Measurements from ENCODE around the gene ASCC3. TPM values are rescaled to one million over a fixed set of nuclear protein-coding genes. Genes with fewer than 3 reads are reported as not detected.

The ASCC3 gene
- 28.5 and 35.4 TPM in 2 replicates for total RNA-seq (2014; rRNA removed; shearing (Covaris generic))
- 45.0 and 47.5 TPM in 2 replicates for total RNA-seq (2022)
- percentile 84 among the genes with signal in this experiment for Bru-seq, nascent RNA
- percentile 63 among the genes with signal in this experiment for BruChase-seq, experiment 1, labeled RNA remaining after a 6-hour chase
- BruChase-seq, experiment 2, labeled RNA remaining after a 2-hour chase, result percentile 68 among the genes with signal in this experiment
- long read RNA-seq, transcript ASCC3-203 (4 exons, 3,433 nt), result major isoform, 5 of 14 reads
- long read RNA-seq, partial matches to known transcripts, result 6 of 14 reads
- long read RNA-seq, other reads (novel, unspliced or antisense), result 3 of 14 reads

DNA sequence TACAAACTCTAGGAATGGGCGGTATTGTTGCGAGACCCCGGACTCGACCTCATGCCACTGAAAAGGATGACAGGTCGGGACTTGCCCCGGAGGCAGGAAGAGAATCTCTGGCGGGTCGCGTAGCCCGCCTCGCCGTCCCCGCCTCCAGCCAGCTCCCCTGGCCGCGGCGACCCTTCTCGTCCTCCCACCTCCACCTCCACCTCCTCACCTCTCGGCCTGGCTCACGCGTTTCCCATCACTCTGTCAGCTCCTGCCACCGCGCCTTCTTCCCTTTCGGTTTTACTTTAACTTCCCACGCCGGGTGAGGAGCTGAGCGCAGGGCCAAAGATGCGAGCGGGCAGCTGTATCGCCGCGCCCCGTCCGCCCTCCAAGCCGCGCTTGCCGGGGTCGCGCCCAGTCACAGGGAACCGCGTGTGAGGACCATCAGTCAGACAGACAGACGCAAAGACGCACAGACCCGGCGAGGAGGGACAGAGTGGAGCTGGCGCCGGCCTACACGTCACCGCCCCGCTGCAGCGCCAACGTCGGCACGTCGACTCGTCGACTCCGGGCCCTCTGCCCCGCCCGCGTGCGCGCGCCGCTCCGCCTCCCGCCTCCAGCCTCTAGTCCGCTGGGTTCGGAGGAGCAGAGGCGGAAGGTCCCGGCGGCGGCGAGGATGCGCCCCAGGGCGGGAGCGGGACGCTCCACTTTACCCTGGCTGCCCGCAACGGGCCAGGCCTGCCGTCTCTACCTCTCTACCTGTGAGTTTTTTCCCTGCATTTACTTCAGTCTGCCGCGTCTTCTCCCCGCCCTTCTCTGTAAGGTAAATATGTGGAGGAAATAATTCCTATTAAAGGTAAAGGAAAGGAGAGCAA, at the start of gene ASCC3:
TSS of gene ASCC3 (minus strand) at position 477 of the 854 bp plus-strand sequence. CDS start 13,332 bp downstream, outside the sequence.
- Histone ChIP-seq H4K20me1 (ENCODE audit: insufficient read depth, low read length) (peaks cover 12% of the 10 kb centered on the region; the same call in 1 of the 2 replicates), H3K36me3 (ENCODE audit: insufficient read depth, low read length) (peaks cover 15% of the 10 kb centered on the region; the same call in 1 of the 2 replicates), H2AFZ (ENCODE audit: low read length) (peak within 1 kb of the TSS; percentile 98), H3K9me2 (ENCODE audit: insufficient read depth, low read length) (no peaks in the 10 kb centered on the region), H3K4me2 (ENCODE audit: low read length) (peak within 1 kb of the TSS; percentile 89), H3K4me1 (ENCODE audit: insufficient read depth, low read length, poor library complexity, severe bottlenecking) (peaks cover 23% of the 10 kb centered on the region), H3K4me3 (ENCODE audit: low read depth, low read length, poor library complexity, severe bottlenecking) (peak within 1 kb of the TSS; percentile 73), H3K79me2 (ENCODE audit: insufficient read depth, low read depth, low read length) (peaks cover 48% of the 10 kb centered on the region), H3K27ac (ENCODE audit: low read depth, low read length, poor library complexity, severe bottlenecking) (peak within 1 kb of the TSS; percentile 46), H3K9me3 (ENCODE audit: low read length) (no peaks in the 10 kb centered on the region)
- POLR2A ChIA-PET, result interaction anchor here (0.6 to 2.5 kb wide), 16 partner anchors 10 to 215 kb away, joined by 3 to 22 read pairs (median 5); no protein-coding TSS in a partner anchor
- intact Hi-C loops (cut with micrococcal nuclease; ENCODE audit: unreplicated experiment), result loop anchor here (2.0 kb wide), 2 partner anchors 120 to 130 kb away; no protein-coding TSS in a partner anchor
- TF ChIP-seq EZH2phosphoT487 (IDR thresholded peaks at IDR 0.05; ENCODE audit: borderline replicate concordance, low read depth, low read length) (no peak), CTCF (conservative IDR thresholded peaks at IDR 0.05; ENCODE audit: low read length) (no peak)
- peak; percentile 91 for DNase-seq (ENCODE audit: low spot score)
- BruUV-seq (replicated peaks), result no TSS peak
- CTCF ChIA-PET (ENCODE audit: unreplicated experiment), result no interaction called here

- CTCF ChIA-PET (ENCODE audit: unreplicated experiment), result no interaction called here
- POLR2A ChIA-PET, result interaction anchor here (1.1 to 1.3 kb wide), 3 partner anchors 11 to 33 kb away, joined by 3 read pairs; no protein-coding TSS in a partner anchor
- Histone ChIP-seq H3K4me1 (ENCODE audit: insufficient read depth, low read length, poor library complexity, severe bottlenecking) (no peaks in the 10 kb centered on the region), H3K79me2 (ENCODE audit: insufficient read depth, low read depth, low read length) (no peaks in the 10 kb centered on the region), H2AFZ (ENCODE audit: low read length) (no peak overlapping the region), H3K4me2 (ENCODE audit: low read length) (no peak overlapping the region), H3K36me3 (ENCODE audit: insufficient read depth, low read length) (no peaks in the 10 kb centered on the region), H3K9me3 (ENCODE audit: low read length) (no peaks in the 10 kb centered on the region), H3K27ac (ENCODE audit: low read depth, low read length, poor library complexity, severe bottlenecking) (no peak overlapping the region), H3K4me3 (ENCODE audit: low read depth, low read length, poor library complexity, severe bottlenecking) (no peak overlapping the region), H4K20me1 (ENCODE audit: insufficient read depth, low read length) (no peaks in the 10 kb centered on the region), H3K9me2 (ENCODE audit: insufficient read depth, low read length) (no peaks in the 10 kb centered on the region)
- no peak for TF ChIP-seq CTCF (conservative IDR thresholded peaks at IDR 0.05; ENCODE audit: low read length)
- no peak for TF ChIP-seq EZH2phosphoT487 (IDR thresholded peaks at IDR 0.05; ENCODE audit: borderline replicate concordance, low read depth, low read length)
- intact Hi-C loops (cut with micrococcal nuclease; ENCODE audit: unreplicated experiment), result no loop called here
- BruUV-seq (replicated peaks), result no TSS peak
- DNase-seq (ENCODE audit: low spot score), result no peak
Measured at GRCh38 chr6:100925749-100926148, 44.6 kb upstream of the ASCC3 start.

Data from OCI-LY7 (cell line).